Thyroid gland (tissue), 4 donors: ENCODE results near the gene ZNF154.

Experiments
- POLR2A ChIP-seq, 2 donors: fragments of 450-650 bp; IDR thresholded peaks; one replicate each; pipeline ENCODE4 v1.6.1; 2017; ENCODE audit warnings: antibody characterized with exemption in 2 of 2, mild to moderate bottlenecking in 2 of 2, moderate library complexity in 1 of 2
- TF ChIP-seq, protein P1 (sequence below), 6 experiments: fragments of 200-600 bp in 3 of 6; fragments of 450-650 bp in 3 of 6; sonication (generic) in 3 of 6; IDR thresholded peaks; one replicate each; pipeline ENCODE4 v1.5.1; 2016 to 2019; ENCODE audit warnings: antibody characterized with exemption in 6 of 6, mild to moderate bottlenecking in 2 of 6, inconsistent platforms in 1 of 6, moderate library complexity in 1 of 6

DNA sequence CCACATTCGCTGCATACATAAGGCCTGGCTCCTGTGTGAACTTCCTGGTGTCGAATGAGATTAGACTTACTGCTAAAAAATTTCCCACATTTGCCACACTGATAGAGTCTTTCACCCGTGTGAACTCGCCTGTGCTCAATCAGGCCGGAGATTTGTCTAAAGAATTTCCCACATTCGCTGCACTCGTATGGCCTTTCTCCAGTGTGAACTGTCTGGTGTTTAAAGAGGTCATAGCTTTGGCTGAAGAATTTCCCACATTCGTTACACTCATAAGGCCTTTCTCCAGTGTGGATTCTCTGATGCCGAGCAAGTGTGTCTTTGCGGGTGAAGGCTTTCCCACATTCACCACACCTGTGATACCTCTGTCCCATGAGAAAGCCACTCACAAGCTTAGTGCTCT is 11.9 kb upstream of the ZNF154 start:
- no peak for TF ChIP-seq POLR2A (IDR thresholded peaks at IDR 0.05)
- TF ChIP-seq, protein P1, sequence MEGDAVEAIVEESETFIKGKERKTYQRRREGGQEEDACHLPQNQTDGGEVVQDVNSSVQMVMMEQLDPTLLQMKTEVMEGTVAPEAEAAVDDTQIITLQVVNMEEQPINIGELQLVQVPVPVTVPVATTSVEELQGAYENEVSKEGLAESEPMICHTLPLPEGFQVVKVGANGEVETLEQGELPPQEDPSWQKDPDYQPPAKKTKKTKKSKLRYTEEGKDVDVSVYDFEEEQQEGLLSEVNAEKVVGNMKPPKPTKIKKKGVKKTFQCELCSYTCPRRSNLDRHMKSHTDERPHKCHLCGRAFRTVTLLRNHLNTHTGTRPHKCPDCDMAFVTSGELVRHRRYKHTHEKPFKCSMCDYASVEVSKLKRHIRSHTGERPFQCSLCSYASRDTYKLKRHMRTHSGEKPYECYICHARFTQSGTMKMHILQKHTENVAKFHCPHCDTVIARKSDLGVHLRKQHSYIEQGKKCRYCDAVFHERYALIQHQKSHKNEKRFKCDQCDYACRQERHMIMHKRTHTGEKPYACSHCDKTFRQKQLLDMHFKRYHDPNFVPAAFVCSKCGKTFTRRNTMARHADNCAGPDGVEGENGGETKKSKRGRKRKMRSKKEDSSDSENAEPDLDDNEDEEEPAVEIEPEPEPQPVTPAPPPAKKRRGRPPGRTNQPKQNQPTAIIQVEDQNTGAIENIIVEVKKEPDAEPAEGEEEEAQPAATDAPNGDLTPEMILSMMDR (IDR thresholded peaks at IDR 0.05), result no peak
